KMS-11 (cell line): ENCODE results near the gene FASTKD2.

Experiments
- H2AFZ ChIP-seq: fragments of 200-600 bp; sonication (generic); 2 replicates; pipeline ENCODE4 v1.6.1; 2016; ENCODE audit warnings: antibody characterized with exemption, mixed run types, low read depth
- H3K27ac ChIP-seq: fragments of 200-600 bp; sonication (generic); 2 replicates; pipeline ENCODE4 v1.6.1; 2016; ENCODE audit warnings: mild to moderate bottlenecking, mixed run types
- H3K27me3 ChIP-seq: fragments of 200-600 bp; sonication (generic); 2 replicates; pipeline ENCODE4 v1.6.1; 2017; ENCODE audit warnings: mild to moderate bottlenecking, low read depth, mixed run types, moderate library complexity; ENCODE audit not compliant: insufficient read depth
- H3K36me3 ChIP-seq: fragments of 200-600 bp; sonication (generic); 2 replicates; pipeline ENCODE4 v1.6.1; 2017; ENCODE audit warnings: mild to moderate bottlenecking, mixed run types; ENCODE audit not compliant: insufficient read depth
- H3K4me1 ChIP-seq: fragments of 200-600 bp; sonication (generic); 2 replicates; pipeline ENCODE4 v1.6.1; 2016; ENCODE audit warnings: mild to moderate bottlenecking, low read depth, mixed run types; ENCODE audit not compliant: poor library complexity, severe bottlenecking
- H3K4me2 ChIP-seq: fragments of 200-600 bp; sonication (generic); 2 replicates; pipeline ENCODE4 v1.7.0; 2016; ENCODE audit warnings: mild to moderate bottlenecking, mixed run types
- H3K4me3 ChIP-seq: fragments of 200-600 bp; sonication (generic); IDR thresholded peaks from 2 replicates; pipeline ENCODE4 v1.6.1; 2017; ENCODE audit warnings: low read depth, low read length, mixed read lengths; ENCODE audit not compliant: insufficient read depth
- H3K79me2 ChIP-seq: fragments of 200-600 bp; sonication (generic); 2 replicates; pipeline ENCODE4 v1.6.1; 2016; ENCODE audit warnings: low read depth, mixed run types; ENCODE audit not compliant: insufficient read depth
- H3K9ac ChIP-seq: fragments of 200-600 bp; sonication (generic); 2 replicates; pipeline ENCODE4 v1.6.1; 2016; ENCODE audit warnings: mild to moderate bottlenecking, mixed run types
- H4K20me1 ChIP-seq: fragments of 200-600 bp; sonication (generic); 2 replicates; pipeline ENCODE4 v1.6.1; 2016; ENCODE audit warnings: mild to moderate bottlenecking, mixed run types; ENCODE audit not compliant: insufficient read depth
- TF ChIP-seq, protein P1 (sequence below): fragments of 200-600 bp; sonication (generic); conservative IDR thresholded peaks from 2 replicates; pipeline ENCODE4 v1.6.1; 2017; ENCODE audit warnings: low read depth, mild to moderate bottlenecking, antibody characterized with exemption, low read length, moderate library complexity, mixed read lengths

The FASTKD2 gene

DNA sequence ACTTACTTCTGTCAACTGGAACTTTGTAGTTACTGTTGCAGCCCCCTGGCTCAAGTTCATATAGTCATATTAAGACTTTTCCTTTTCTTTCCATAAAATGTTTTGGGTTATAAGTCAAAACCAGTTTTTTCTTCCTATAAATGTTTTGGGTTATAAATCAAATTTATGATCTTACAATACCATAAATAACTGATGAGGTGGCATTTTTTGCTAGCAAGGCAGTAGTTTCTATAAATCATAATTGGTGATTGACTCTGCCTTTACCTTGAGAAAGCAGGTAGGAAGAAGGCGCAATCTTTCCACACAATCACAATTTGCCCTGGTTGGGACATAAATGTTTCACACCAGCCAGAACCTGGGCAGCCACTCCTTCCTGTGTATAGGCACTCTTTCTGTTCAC lies 42.1 kb upstream of the FASTKD2 start:
- Histone ChIP-seq H3K4me2 (no peak overlapping the region), H3K4me1 (no peaks in the 10 kb centered on the region), H3K27ac (no peak overlapping the region), H3K36me3 (no peaks in the 10 kb centered on the region), H2AFZ (no peak overlapping the region), H4K20me1 (no peaks in the 10 kb centered on the region), H3K79me2 (no peaks in the 10 kb centered on the region), H3K9ac (no peak overlapping the region), H3K27me3 (no peaks in the 10 kb centered on the region), H3K4me3 (no peak overlapping the region)
- TF ChIP-seq, protein P1, sequence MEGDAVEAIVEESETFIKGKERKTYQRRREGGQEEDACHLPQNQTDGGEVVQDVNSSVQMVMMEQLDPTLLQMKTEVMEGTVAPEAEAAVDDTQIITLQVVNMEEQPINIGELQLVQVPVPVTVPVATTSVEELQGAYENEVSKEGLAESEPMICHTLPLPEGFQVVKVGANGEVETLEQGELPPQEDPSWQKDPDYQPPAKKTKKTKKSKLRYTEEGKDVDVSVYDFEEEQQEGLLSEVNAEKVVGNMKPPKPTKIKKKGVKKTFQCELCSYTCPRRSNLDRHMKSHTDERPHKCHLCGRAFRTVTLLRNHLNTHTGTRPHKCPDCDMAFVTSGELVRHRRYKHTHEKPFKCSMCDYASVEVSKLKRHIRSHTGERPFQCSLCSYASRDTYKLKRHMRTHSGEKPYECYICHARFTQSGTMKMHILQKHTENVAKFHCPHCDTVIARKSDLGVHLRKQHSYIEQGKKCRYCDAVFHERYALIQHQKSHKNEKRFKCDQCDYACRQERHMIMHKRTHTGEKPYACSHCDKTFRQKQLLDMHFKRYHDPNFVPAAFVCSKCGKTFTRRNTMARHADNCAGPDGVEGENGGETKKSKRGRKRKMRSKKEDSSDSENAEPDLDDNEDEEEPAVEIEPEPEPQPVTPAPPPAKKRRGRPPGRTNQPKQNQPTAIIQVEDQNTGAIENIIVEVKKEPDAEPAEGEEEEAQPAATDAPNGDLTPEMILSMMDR: no peak

DNA sequence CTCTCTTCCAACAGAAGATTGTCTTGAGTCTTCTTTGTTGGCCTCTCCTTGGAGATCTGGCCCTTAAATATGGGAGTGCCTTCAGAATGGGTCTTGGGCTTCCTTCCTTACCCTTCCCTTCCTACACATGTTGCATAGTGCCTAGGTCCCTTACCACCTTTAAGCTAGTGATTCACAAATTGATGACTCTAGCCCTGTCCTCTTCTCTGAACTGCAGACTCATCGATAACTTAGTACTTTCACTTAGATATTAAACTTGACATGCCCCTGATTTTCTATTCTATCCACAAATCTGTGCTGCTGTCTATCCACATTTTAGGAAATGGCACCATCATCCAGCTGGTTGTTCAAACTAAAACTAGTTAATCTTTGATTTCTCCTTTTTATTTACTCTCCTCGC lies 38.1 kb upstream of the FASTKD2 start:
- H3K4me1 ChIP-seq: no peaks in the 10 kb centered on the region
- H3K27ac ChIP-seq: no peak overlapping the region
- H3K4me2 ChIP-seq: no peak overlapping the region
- H3K9ac ChIP-seq: no peak overlapping the region
- H4K20me1 ChIP-seq: no peaks in the 10 kb centered on the region
- no peaks in the 10 kb centered on the region for H3K27me3 ChIP-seq
- H3K4me3 ChIP-seq: no peak overlapping the region
- H3K36me3 ChIP-seq: no peaks in the 10 kb centered on the region
- H3K79me2 ChIP-seq: no peaks in the 10 kb centered on the region
- TF ChIP-seq, protein P1: no peak
- H2AFZ ChIP-seq: no peak overlapping the region

DNA sequence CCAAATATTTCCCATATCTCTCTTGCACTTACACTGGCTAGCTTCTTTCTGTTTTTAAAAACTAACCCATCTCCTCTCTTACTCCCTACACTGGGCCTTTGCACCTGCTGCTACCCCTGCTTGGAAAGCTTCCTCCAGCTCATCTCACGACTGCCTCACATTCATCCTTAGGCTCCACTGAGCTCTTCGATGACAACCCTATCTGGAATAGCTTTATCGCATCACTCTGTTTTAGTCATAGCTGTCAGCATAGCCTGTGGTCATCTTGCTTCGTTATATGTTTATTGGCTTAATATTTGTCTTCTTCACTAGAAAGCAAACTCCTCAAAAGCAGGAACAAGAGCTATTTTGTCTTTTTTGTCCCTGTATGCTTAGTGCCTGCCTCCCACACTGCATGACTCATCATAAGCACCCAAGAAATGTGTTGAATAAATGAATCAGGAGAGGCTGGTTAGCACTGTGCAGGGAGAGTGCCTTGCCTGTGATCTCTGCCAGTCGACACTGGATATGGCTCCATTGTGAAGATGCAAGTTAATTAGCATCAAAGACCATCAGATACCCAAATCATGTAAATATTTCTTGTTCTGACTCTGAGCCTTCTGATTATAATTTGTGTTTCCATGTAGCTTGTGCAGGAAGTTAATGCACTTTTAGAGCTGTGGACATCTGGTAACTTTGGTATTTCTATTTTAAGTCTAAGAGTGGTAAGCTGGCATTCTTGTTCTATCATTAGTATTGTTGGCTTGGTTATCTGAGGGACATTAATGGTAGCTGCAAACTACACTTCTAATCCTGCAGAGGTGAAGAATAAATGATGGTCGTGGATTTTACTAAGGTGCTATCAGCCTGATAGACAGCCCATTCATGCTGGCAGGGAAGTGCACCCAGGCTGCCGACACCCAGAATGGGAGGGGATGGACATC lies 36.9 kb upstream of the FASTKD2 start:
- Histone ChIP-seq H3K36me3 (no peaks in the 10 kb centered on the region), H3K9ac (no peak overlapping the region), H2AFZ (no peak overlapping the region), H3K27ac (no peak overlapping the region), H3K4me1 (no peaks in the 10 kb centered on the region), H3K79me2 (no peaks in the 10 kb centered on the region), H3K27me3 (no peaks in the 10 kb centered on the region), H4K20me1 (no peaks in the 10 kb centered on the region), H3K4me3 (no peak overlapping the region), H3K4me2 (no peak overlapping the region)
- TF ChIP-seq, protein P1: no peak

DNA sequence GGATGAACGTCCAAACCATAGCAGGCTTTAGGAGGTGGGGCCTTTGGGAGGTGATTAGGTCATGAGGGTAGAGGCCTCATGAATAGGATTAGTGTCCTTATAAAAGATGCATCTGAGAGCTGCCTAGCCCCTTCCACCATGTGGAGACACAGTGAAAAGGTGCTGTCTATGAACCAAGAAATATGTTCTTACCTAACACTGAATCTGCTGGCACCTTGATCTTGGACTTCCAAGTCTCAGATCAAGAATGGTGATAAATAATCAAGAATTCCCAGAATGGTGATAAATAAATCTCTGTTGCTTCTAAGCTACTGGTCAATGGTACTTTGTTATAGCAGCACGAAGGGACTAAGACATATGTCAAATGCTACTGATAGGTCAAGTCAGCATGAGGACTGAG lies 32.1 kb upstream of the FASTKD2 start:
- H3K4me3 ChIP-seq: no peak overlapping the region
- no peak overlapping the region for H3K4me2 ChIP-seq
- no peak overlapping the region for H2AFZ ChIP-seq
- H3K27ac ChIP-seq: no peak overlapping the region
- no peaks in the 10 kb centered on the region for H4K20me1 ChIP-seq
- no peaks in the 10 kb centered on the region for H3K27me3 ChIP-seq
- TF ChIP-seq, protein P1: no peak
- no peaks in the 10 kb centered on the region for H3K4me1 ChIP-seq
- H3K79me2 ChIP-seq: no peaks in the 10 kb centered on the region
- H3K36me3 ChIP-seq: no peaks in the 10 kb centered on the region
- H3K9ac ChIP-seq: no peak overlapping the region
